ENCODE results near the gene PAQR4. TPM values are rescaled to one million over a fixed set of nuclear protein-coding genes. Genes with fewer than 3 reads are reported as not detected.
A peak's percentile ranks its signal among the peaks of the same experiment; 100 is the strongest.

The PAQR4 gene
- polyA plus RNA-seq, 1 of the 3 experiments (the other 2 are of a cell fraction): 8.8 TPM

- H3K9ac ChIP-seq: no peak within 1 kb of the TSS; the same call in 1 of the 2 replicates
- peaks cover 25% of the 10 kb centered on the region for H3K27me3 ChIP-seq (ENCODE audit: insufficient read depth)
- H3K4me3 ChIP-seq (ENCODE audit: low read depth in 2 of 2, low read length in 1 of 2): peak within 1 kb of the TSS; percentile 50 to 61
- H3K79me2 ChIP-seq (ENCODE audit: insufficient read depth): no peaks in the 10 kb centered on the region
- H3K36me3 ChIP-seq (replicated peaks in 1 of 2; ENCODE audit: control insufficient read depth in 1 of 2, insufficient read depth in 2 of 2, low read length in 1 of 2): no peaks in the 10 kb centered on the region
- WGBS (ENCODE audit: low lambda C conversion rate): 3% methylated on average over 36 of the region's 60 CpGs
- peak within 1 kb of the TSS; percentile 68; the same call in 1 of the 2 replicates for H2AFZ ChIP-seq (ENCODE audit: low read depth)
- CTCF ChIA-PET: interaction anchor here (0.9 to 3.6 kb wide), 9 partner anchors 8 to 55 kb away, joined by 3 to 25 read pairs (median 4); partner anchors contain the start of gene FLYWCH1
- H3K27ac ChIP-seq (ENCODE audit: low read depth in 2 of 2, low read length in 1 of 2): peak within 1 kb of the TSS in 1 of 2 experiments; percentile 34; a peak in 1 of 4 replicates
- no peak for TF ChIP-seq EZH2phosphoT487 (IDR thresholded peaks at IDR 0.05; ENCODE audit: borderline replicate concordance, low read depth)
- TF ChIP-seq USF2 (IDR thresholded peaks at IDR 0.05; ENCODE audit: borderline replicate concordance, low read depth, low read length): no peak
- TF ChIP-seq, protein P1, sequence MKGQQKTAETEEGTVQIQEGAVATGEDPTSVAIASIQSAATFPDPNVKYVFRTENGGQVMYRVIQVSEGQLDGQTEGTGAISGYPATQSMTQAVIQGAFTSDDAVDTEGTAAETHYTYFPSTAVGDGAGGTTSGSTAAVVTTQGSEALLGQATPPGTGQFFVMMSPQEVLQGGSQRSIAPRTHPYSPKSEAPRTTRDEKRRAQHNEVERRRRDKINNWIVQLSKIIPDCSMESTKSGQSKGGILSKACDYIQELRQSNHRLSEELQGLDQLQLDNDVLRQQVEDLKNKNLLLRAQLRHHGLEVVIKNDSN (IDR thresholded peaks at IDR 0.05; ENCODE audit: borderline replicate concordance, low read depth): peak; percentile 34; the same call in 1 of the 2 replicates
- TF ChIP-seq RCOR1 (IDR thresholded peaks at IDR 0.05; ENCODE audit: low read length): no peak
- TF ChIP-seq CTCF (IDR thresholded peaks at IDR 0.05): 0 out of 2 replicates have a peak, but pooled peaks have one; percentile 10
- TF ChIP-seq NRF1 (IDR thresholded peaks at IDR 0.05; ENCODE audit: low read depth, low read length): 0 out of 2 replicates have a peak, but pooled peaks have one; percentile 10
- TF ChIP-seq YY1 (IDR thresholded peaks at IDR 0.05; ENCODE audit: low read depth): no peak
- TF ChIP-seq RXRA (IDR thresholded peaks at IDR 0.05; ENCODE audit: borderline replicate concordance, low read depth): no peak
- TF ChIP-seq MXI1 (IDR thresholded peaks at IDR 0.05; ENCODE audit: low read depth, low read length): peak; percentile 86
- no peaks in the 10 kb centered on the region; the same call in 1 of the 2 replicates for H4K20me1 ChIP-seq (ENCODE audit: insufficient read depth)
- peaks cover 0 to 21% of the 10 kb centered on the region in 2 experiments; a peak in 1 of 4 replicates for H3K4me1 ChIP-seq (ENCODE audit: control insufficient read depth in 1 of 2, insufficient read depth in 2 of 2, low read depth in 1 of 2, low read length in 1 of 2)
- peaks cover 5% of the 10 kb centered on the region for H3F3A ChIP-seq (replicated peaks; ENCODE audit: insufficient read depth)
- no peaks in the 10 kb centered on the region for H3K9me2 ChIP-seq
- no peaks in the 10 kb centered on the region for H3K9me3 ChIP-seq
- peak within 1 kb of the TSS; percentile 96 for H3K4me2 ChIP-seq
- POLR2A ChIA-PET: no interaction called here
- DNase-seq: peak; percentile 90
These were observed 5.2 kb upstream of the PAQR4 start, which contains the start of gene KREMEN2 for GRCh38 chr16:2963723-2964474. Gene KREMEN2 (plus strand): TSS chr16:2964275. CDS start chr16:2964521, 246 bp downstream.

Measured in SK-N-SH (cell line).